Ascending aorta (tissue), 2 donors: ENCODE data around the gene TSPAN6. TPM values are rescaled to one million over a fixed set of nuclear protein-coding genes. Genes with fewer than 3 reads are reported as not detected.

Source experiments
- DNase-seq, 2 donors: peaks; one replicate each; pipeline ENCODE4 v3.0.0-alpha.2; 2019; ENCODE audit warnings: low spot score in 2 of 2
- H3K27ac ChIP-seq, 2 donors: fragments of 200-600 bp; sonication (generic); one replicate each; pipeline ENCODE4 v1.5.1; 2016 to 2017; ENCODE audit warnings: mild to moderate bottlenecking in 1 of 2
- H3K27me3 ChIP-seq: fragments of 200-600 bp; sonication (generic); one replicate; pipeline ENCODE4 v1.5.1; 2017
- H3K36me3 ChIP-seq, 2 donors: fragments of 200-600 bp; sonication (generic); one replicate each; pipeline ENCODE4 v1.5.1; 2016
- H3K4me1 ChIP-seq, 2 donors: fragments of 200-600 bp; sonication (generic); one replicate each; pipeline ENCODE4 v1.5.1; 2016 to 2017; ENCODE audit warnings: mild to moderate bottlenecking in 1 of 2
- H3K4me3 ChIP-seq, 2 donors: fragments of 200-600 bp; sonication (generic); one replicate each; pipeline ENCODE4 v1.5.1; 2016 to 2017; ENCODE audit warnings: mild to moderate bottlenecking in 1 of 2
- H3K9me3 ChIP-seq, 2 donors: fragments of 200-600 bp; sonication (generic); one replicate each; pipeline ENCODE4 v1.5.1; 2016
- intact Hi-C: fragments of 100-400 bp; cut with DNase I; formaldehyde crosslinking; loops from one replicate; pipeline ENCODE4 v1.15.1; 2023
- total RNA-seq: library from RNA; depleted of rRNA; stranded (reverse); fragments of >200 nt; gene quantifications from one replicate; pipeline ENCODE4 v1.1.0, GENCODE V29; 2016
- TF ChIP-seq, protein P1 (sequence below), 3 experiments: fragments of 200-600 bp in 2 of 3; fragments of 450-650 bp in 1 of 3; sonication (generic) in 2 of 3; IDR thresholded peaks; one replicate each; pipeline ENCODE4 v1.5.1; 2016 to 2019; ENCODE audit warnings: antibody characterized with exemption in 3 of 3, mild to moderate bottlenecking in 1 of 3, moderate library complexity in 1 of 3

Gene TSPAN6
- total RNA-seq, 1 donor from 2014 or later, result 17.2 TPM

DNA sequence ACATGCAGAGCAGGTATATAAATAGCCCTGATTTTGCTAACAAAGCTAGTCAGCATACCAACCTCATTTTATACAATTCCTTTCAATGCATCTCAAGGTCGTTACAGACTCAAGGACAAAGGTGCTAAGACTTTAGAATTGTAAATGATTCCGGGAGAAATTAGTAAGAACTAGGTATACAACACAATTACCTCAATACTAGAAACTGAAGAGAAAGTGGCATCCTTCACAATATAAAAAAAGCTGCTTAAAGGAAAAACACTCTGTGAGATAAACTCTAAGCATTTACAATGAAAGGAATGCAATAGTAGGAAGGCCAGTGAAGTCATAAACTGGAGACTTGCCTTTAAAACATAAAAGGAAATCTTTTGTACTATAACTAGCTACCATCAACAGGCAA is 40.0 kb downstream of the TSPAN6 start:
- no peaks in the 10 kb centered on the region for H3K36me3 ChIP-seq
- no peak overlapping the region for H3K4me3 ChIP-seq
- TF ChIP-seq, protein P1, sequence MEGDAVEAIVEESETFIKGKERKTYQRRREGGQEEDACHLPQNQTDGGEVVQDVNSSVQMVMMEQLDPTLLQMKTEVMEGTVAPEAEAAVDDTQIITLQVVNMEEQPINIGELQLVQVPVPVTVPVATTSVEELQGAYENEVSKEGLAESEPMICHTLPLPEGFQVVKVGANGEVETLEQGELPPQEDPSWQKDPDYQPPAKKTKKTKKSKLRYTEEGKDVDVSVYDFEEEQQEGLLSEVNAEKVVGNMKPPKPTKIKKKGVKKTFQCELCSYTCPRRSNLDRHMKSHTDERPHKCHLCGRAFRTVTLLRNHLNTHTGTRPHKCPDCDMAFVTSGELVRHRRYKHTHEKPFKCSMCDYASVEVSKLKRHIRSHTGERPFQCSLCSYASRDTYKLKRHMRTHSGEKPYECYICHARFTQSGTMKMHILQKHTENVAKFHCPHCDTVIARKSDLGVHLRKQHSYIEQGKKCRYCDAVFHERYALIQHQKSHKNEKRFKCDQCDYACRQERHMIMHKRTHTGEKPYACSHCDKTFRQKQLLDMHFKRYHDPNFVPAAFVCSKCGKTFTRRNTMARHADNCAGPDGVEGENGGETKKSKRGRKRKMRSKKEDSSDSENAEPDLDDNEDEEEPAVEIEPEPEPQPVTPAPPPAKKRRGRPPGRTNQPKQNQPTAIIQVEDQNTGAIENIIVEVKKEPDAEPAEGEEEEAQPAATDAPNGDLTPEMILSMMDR (IDR thresholded peaks at IDR 0.05), result no peak
- H3K9me3 ChIP-seq, result no peaks in the 10 kb centered on the region
- intact Hi-C loops, result no loop called here
- DNase-seq, result no peak
- no peaks in the 10 kb centered on the region for H3K4me1 ChIP-seq
- no peak overlapping the region for H3K27ac ChIP-seq
- no peaks in the 10 kb centered on the region for H3K27me3 ChIP-seq

- peaks cover 3% of the 10 kb centered on the region for H3K27me3 ChIP-seq
- TF ChIP-seq, protein P1 (IDR thresholded peaks at IDR 0.05), result no peak
- intact Hi-C loops, result no loop called here
Observed at GRCh38 chrX:100593581-100593980, 43.0 kb downstream of the TSPAN6 start.

DNA sequence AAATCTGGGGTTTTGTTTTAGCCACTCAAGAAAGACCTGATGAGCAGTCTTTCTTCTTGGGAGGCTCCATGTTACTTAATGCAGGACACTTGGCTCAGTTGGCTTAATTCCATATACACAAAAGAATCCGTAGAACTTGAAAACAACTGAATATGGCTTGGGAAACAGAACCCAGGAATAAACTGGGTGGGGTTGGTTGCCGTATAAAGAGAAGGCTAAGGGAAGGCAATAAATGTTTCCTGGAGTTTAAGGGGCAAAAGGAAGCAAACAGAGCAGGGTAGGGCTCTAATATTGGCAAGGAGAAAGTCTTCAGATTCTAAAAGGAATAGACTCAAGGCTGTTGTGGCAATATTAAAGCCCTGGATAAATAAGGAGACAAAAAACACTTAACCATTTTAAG is 43.5 kb downstream of the TSPAN6 start:
- Histone ChIP-seq H3K27ac (no peak overlapping the region), H3K27me3 (peaks cover 3% of the 10 kb centered on the region), H3K4me3 (no peak overlapping the region), H3K9me3 (no peaks in the 10 kb centered on the region), H3K36me3 (no peaks in the 10 kb centered on the region), H3K4me1 (no peaks in the 10 kb centered on the region)
- no peak for DNase-seq
- intact Hi-C loops, result no loop called here
- TF ChIP-seq, protein P1 (IDR thresholded peaks at IDR 0.05), result no peak

More at GRCh38 chrX:100593581-100593980, 43.0 kb downstream of the TSPAN6 start:
- Histone ChIP-seq H3K9me3 (no peaks in the 10 kb centered on the region), H3K27ac (no peak overlapping the region), H3K4me3 (no peak overlapping the region), H3K4me1 (no peaks in the 10 kb centered on the region), H3K36me3 (no peaks in the 10 kb centered on the region)
- no peak for DNase-seq

DNA sequence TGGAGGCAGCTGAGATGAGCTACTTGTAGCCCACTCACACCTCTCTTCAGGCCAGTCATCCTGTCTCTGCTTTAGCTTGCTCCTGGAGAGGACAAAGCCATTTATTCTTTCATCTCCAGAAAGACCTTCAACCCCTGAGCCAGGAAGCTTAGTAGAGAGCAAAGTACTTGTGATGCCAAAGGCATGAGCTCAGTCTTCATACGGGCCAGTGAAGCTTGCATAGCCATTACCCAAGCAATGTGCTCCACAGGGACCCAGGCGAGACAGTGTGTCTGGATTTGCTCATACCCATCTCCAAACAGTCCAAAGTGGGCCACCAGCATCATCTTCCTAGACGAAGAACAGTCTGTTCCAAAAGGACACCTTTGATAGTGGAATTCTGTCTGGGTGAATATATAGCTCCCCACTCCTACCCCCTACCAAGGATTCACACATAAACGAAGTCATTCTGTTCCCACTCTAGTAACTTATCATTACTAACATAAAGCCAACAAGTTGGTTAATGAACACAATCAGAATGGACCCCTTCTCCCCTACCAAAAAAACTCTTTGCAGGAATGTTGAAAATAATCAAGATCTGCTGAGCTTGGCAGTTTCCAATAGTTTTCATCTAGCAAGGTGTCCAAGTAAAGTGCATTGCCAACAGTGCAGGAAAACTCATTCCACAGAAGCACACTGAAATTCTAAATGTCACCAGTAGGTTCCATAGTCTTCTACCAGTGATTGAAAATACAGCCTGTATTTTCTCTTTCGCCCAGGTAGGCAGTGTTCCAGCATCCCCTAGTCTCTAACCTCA is 45.2 kb downstream of the TSPAN6 start:
- DNase-seq, result no peak
- peaks cover 3% of the 10 kb centered on the region for H3K27me3 ChIP-seq
- TF ChIP-seq, protein P1 (IDR thresholded peaks at IDR 0.05), result no peak

GRCh38 chrX:100587861-100588260 is 48.7 kb downstream of the TSPAN6 start:
- no peak overlapping the region for H3K4me3 ChIP-seq
- H3K9me3 ChIP-seq, result no peaks in the 10 kb centered on the region
- TF ChIP-seq, protein P1 (IDR thresholded peaks at IDR 0.05), result no peak
- H3K4me1 ChIP-seq, result no peaks in the 10 kb centered on the region
- no peaks in the 10 kb centered on the region for H3K36me3 ChIP-seq
- H3K27me3 ChIP-seq, result peaks cover 3% of the 10 kb centered on the region
- intact Hi-C loops, result no loop called here
- no peak overlapping the region for H3K27ac ChIP-seq
- no peak for DNase-seq

More for the DNA sequence above, 45.2 kb downstream of the TSPAN6 start:
- intact Hi-C loops, result no loop called here
- Histone ChIP-seq H3K36me3 (no peaks in the 10 kb centered on the region), H3K4me1 (no peaks in the 10 kb centered on the region), H3K4me3 (no peak overlapping the region), H3K27ac (no peak overlapping the region), H3K9me3 (no peaks in the 10 kb centered on the region)
